ENCODE results near the gene IKZF4.

IKZF4 gene

GRCh38 chr12:56082967-56083366 lies 62.1 kb downstream of the IKZF4 start:
- DNase-seq (ENCODE audit: low read depth), result no peak

- no peak for DNase-seq (ENCODE audit: low read depth)
These were observed 64.2 kb downstream of the IKZF4 start for GRCh38 chr12:56084958-56085543.

DNA sequence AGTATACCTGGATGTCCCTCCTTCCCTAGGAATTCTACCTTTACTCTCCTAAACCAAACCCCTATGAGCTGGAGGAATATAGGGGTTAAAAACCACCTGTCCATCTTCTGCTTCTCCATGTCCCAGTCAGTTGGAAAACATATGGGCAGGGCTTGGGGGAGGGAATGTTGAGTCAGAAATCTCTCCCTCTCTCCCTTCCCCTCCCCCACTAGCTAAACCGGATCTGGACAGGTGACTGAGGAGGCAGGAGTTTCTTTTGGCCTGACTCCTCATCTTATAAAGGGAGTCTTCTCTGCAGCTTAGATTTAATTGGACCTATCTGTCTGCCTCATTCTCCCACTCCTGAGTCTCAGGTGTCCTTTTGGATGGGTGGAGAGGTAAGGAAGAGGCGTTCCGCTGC lies 65.3 kb downstream of the IKZF4 start:
- DNase-seq (ENCODE audit: low read depth), result no peak

DNA sequence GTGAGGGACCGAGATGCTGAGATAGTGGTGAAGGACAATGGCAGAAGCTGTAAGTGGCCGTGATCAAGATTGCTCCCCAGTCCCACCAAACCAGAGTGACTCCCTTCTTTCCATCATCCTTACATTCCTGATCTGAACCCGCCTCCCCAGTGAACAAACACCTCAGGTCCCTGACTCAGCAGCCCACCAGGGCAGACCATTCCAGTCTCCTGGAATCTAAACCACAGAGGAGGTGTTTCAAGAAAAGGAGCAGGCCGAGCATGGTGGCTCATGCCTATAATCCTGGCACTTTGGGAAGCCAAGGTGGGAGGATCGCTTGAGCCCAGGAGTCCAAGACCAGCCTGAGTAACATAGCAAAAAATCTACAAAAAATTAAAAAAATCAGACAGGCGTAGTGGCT lies 65.8 kb downstream of the IKZF4 start:
- no peak for DNase-seq (ENCODE audit: low read depth)

GRCh38 chr12:56087220-56087619 lies 66.4 kb downstream of the IKZF4 start:
- no peak for DNase-seq (ENCODE audit: low read depth)
